ENCODE measurements around the gene FBXW11.

DNA sequence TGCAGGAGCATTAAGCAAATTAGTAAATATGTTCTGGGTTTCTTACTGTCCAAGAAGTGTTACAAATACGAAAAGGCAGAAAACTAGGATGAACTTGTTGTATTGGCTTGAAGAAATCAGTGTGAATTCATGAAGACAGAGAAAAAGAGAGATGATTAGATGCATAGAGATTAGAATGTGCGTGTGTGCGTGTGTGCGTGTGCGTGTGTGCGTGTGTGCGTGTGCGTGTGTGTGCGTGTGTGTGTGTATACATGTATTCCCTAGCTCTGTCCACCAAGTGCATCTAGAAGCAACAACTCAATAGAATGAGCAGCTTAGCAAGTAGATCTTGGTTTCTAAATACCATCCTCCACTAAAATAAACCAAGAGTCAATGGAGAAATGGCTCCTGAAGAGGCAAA, 179.3 kb downstream of the FBXW11 start:
- TF ChIP-seq, protein P1, sequence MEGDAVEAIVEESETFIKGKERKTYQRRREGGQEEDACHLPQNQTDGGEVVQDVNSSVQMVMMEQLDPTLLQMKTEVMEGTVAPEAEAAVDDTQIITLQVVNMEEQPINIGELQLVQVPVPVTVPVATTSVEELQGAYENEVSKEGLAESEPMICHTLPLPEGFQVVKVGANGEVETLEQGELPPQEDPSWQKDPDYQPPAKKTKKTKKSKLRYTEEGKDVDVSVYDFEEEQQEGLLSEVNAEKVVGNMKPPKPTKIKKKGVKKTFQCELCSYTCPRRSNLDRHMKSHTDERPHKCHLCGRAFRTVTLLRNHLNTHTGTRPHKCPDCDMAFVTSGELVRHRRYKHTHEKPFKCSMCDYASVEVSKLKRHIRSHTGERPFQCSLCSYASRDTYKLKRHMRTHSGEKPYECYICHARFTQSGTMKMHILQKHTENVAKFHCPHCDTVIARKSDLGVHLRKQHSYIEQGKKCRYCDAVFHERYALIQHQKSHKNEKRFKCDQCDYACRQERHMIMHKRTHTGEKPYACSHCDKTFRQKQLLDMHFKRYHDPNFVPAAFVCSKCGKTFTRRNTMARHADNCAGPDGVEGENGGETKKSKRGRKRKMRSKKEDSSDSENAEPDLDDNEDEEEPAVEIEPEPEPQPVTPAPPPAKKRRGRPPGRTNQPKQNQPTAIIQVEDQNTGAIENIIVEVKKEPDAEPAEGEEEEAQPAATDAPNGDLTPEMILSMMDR (IDR thresholded peaks at IDR 0.05): no peak
- no peak for TF ChIP-seq POLR2A (IDR thresholded peaks at IDR 0.05)

Measured in thyroid gland (tissue), 4 donors.